Transverse colon (tissue), 4 donors: ENCODE results near the gene CHRNA9. TPM values are rescaled to one million over a fixed set of nuclear protein-coding genes. Genes with fewer than 3 reads are reported as not detected.

ENCODE experiments used
- DNase-seq: peaks from one replicate; pipeline ENCODE4 v3.0.0-alpha.2; 2019
- H3K27ac ChIP-seq, 4 donors: fragments of 200-600 bp; sonication (generic); 2 replicates each; pipeline ENCODE4 v1.5.1; 2016 to 2018; ENCODE audit warnings: inconsistent platforms in 4 of 4
- H3K27me3 ChIP-seq: fragments of 200-600 bp; sonication (generic); 2 replicates; pipeline ENCODE4 v1.5.1; 2017; ENCODE audit warnings: inconsistent platforms
- H3K36me3 ChIP-seq, 4 donors: fragments of 200-600 bp; sonication (generic); 2 replicates each; pipeline ENCODE4 v1.5.1; 2017 to 2019; ENCODE audit warnings: inconsistent platforms in 4 of 4
- H3K4me1 ChIP-seq, 4 donors: fragments of 200-600 bp; sonication (generic); 2 replicates each; pipeline ENCODE4 v1.5.1; 2017 to 2020; ENCODE audit warnings: inconsistent platforms in 4 of 4
- H3K4me3 ChIP-seq, 4 donors: fragments of 200-600 bp; sonication (generic); 1 replicate in 1 of 4; 2 replicates in 3 of 4; pipeline versions ENCODE4 v1.5.1 to v1.6.1; 2017 to 2019; ENCODE audit warnings: inconsistent platforms in 4 of 4
- H3K9me3 ChIP-seq, 2 donors: fragments of 200-600 bp; sonication (generic); 2 replicates each; pipeline ENCODE4 v1.5.1; 2017 to 2019; ENCODE audit warnings: inconsistent platforms in 2 of 2
- CTCF ChIP-seq, 5 experiments: fragments of 200-600 bp in 3 of 5; fragments of 450-650 bp in 2 of 5; sonication (generic) in 3 of 5; IDR thresholded peaks; 1 replicate in 2 of 5; 2 replicates in 3 of 5; pipeline ENCODE4 v1.5.1; 2016 to 2017; ENCODE audit warnings: antibody characterized with exemption in 5 of 5, inconsistent platforms in 3 of 5, mild to moderate bottlenecking in 2 of 5, moderate library complexity in 1 of 5
- EP300 ChIP-seq: sonication (generic); formaldehyde crosslinking; IDR thresholded peaks from one replicate; pipeline ENCODE4 v1.6.1; 2017; ENCODE audit warnings: antibody characterized with exemption, low read depth
- POLR2A ChIP-seq: fragments of 450-650 bp; IDR thresholded peaks from one replicate; pipeline ENCODE4 v1.6.1; 2016; ENCODE audit warnings: antibody characterized with exemption, mild to moderate bottlenecking, moderate library complexity
- POLR2AphosphoS5 ChIP-seq, 3 donors: sonication (generic); formaldehyde crosslinking; IDR thresholded peaks; one replicate each; pipeline ENCODE4 v1.6.1; 2016; ENCODE audit warnings: antibody characterized with exemption in 3 of 3
- WGBS, 2 donors: methylation state at CpG; one replicate each; pipeline ENCODE4 v1.1.5; 2018; ENCODE audit warnings: low coverage in 1 of 2; 5-methylcytosine and 5-hydroxymethylcytosine counted together
- in situ Hi-C, 4 donors: fragments of 200-750 bp; cut with MboI; loops; one replicate each; pipeline versions ENCODE4 v1.15.0 to v1.15.1; 2017; ENCODE audit warnings: low sequenced_read_pairs in 3 of 4, low pct_ligation_motif_present in 1 of 4, low pct_unique_long_range_greater_than_20kb in 1 of 4
- intact Hi-C: fragments of 100-400 bp; cut with DNase I; formaldehyde crosslinking; loops from one replicate; pipeline ENCODE4 v1.15.1; 2023; ENCODE audit warnings: low total_unique reads
- total RNA-seq, 4 donors: library from RNA; depleted of rRNA; stranded (reverse); fragments of >200 nt; gene quantifications; one replicate each; pipeline ENCODE4 v1.1.0, GENCODE V29; 2016

CHRNA9 gene
- total RNA-seq, 4 donors from 2014 or later = not detected

GRCh38 chr4:40314951-40315350, 20.2 kb upstream of the CHRNA9 start:
- TF ChIP-seq POLR2AphosphoS5 (IDR thresholded peaks at IDR 0.05) (peak in 1 of 3 donors; percentile 14), EP300 (no peak), CTCF (IDR thresholded peaks at IDR 0.05) (no peak), POLR2A (no peak)
- H3K36me3 ChIP-seq = no peaks in the 10 kb centered on the region
- no peak overlapping the region for H3K4me3 ChIP-seq
- in situ Hi-C loops = loop anchor here (5.0 to 25.0 kb wide), 6 partner anchors 153 to 260 kb away; partner anchors contain the start of gene N4BP2 (in 2 of the 4)
- DNase-seq = no peak
- no peaks in the 10 kb centered on the region for H3K9me3 ChIP-seq
- no peak overlapping the region for H3K27ac ChIP-seq
- WGBS, 2 donors = 60 to 80% methylated on average over 5 of the region's 5 CpGs
- peaks cover 0 to 25% (median 13%) of the 10 kb centered on the region in 4 donors for H3K4me1 ChIP-seq
- intact Hi-C loops = no loop called here
- H3K27me3 ChIP-seq = no peaks in the 10 kb centered on the region

GRCh38 chr4:40316333-40316781, 18.8 kb upstream of the CHRNA9 start:
- no peak for TF ChIP-seq EP300
- Histone ChIP-seq H3K27ac (peak overlapping the region; percentile 65 to 78 (median 71)), H3K27me3 (no peaks in the 10 kb centered on the region), H3K4me3 (peak overlapping the region in 1 of 4 donors; percentile 42), H3K36me3 (no peaks in the 10 kb centered on the region), H3K4me1 (peaks cover 0 to 25% (median 13%) of the 10 kb centered on the region in 4 donors), H3K9me3 (no peaks in the 10 kb centered on the region)
- no peak for DNase-seq
- 12 to 22% methylated on average over 2 to 3 of the region's 3 CpGs for WGBS, 2 donors
- intact Hi-C loops = no loop called here
- in situ Hi-C loops = loop anchor here in 3 of 4 donors (10.0 to 25.0 kb wide), 4 partner anchors 154 to 262 kb away; partner anchors contain the start of gene N4BP2 (in 2 of the 3)

DNA sequence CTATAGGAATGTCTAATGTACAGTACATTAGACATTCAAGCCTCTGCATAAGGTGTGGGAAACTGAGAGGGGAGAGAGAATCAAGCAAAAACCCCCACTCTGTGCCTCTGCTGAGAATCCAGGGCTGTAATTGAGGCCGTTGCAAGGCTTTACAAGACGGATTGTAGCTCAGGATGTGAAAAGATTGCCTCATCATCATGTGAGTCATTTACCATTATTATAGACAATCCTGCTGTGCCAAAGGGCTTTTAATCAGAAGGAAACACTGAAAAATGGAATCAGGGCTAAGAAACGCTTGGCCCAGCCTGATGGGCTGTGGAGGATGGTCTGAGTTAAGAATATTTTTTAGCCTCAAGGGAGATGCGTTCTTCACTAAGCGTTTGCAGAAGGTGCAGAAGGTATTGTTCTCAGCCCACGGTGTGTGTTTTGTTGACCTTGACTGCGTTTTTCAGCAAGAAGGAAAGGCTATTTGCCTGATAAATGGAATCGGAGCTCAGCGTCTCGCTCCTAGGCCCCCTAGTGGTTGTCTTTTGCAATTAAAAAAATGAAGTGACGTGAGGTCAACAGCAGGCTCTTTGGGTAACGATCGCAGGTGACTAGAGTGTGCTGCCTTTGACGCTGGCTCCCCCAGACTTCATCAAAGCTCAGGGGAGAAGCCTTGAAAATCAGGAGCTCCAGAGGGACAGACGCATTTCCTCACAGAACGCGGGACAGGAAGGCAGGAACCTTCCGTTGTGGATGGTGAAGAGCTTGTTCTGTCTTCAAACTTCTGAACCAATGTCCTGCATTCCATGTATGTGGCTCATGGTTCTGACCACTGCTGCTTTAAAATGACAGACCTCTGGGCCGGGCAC, 18.1 kb upstream of the CHRNA9 start:
- Histone ChIP-seq H3K36me3 (no peaks in the 10 kb centered on the region), H3K4me1 (peaks cover 0 to 22% (median 12%) of the 10 kb centered on the region in 4 donors), H3K27ac (peak overlapping the region; percentile 65 to 78 (median 71)), H3K27me3 (no peaks in the 10 kb centered on the region), H3K4me3 (peak overlapping the region in 2 of 4 donors; percentile 7 to 42), H3K9me3 (no peaks in the 10 kb centered on the region)
- in situ Hi-C loops = loop anchor here in 3 of 4 donors (10.0 to 25.0 kb wide), 4 partner anchors 155 to 262 kb away; partner anchors contain the start of gene N4BP2 (in 2 of the 3)
- TF ChIP-seq CTCF (IDR thresholded peaks at IDR 0.05) (peak; percentile 77 to 88 (median 85)), POLR2AphosphoS5 (IDR thresholded peaks at IDR 0.05) (peak in 1 of 3 donors; percentile 33), POLR2A (no peak)
- intact Hi-C loops = no loop called here
- WGBS, 2 donors = 0 to 7% methylated on average over 6 to 19 of the region's 19 CpGs
- peak; percentile 65 for DNase-seq

DNA sequence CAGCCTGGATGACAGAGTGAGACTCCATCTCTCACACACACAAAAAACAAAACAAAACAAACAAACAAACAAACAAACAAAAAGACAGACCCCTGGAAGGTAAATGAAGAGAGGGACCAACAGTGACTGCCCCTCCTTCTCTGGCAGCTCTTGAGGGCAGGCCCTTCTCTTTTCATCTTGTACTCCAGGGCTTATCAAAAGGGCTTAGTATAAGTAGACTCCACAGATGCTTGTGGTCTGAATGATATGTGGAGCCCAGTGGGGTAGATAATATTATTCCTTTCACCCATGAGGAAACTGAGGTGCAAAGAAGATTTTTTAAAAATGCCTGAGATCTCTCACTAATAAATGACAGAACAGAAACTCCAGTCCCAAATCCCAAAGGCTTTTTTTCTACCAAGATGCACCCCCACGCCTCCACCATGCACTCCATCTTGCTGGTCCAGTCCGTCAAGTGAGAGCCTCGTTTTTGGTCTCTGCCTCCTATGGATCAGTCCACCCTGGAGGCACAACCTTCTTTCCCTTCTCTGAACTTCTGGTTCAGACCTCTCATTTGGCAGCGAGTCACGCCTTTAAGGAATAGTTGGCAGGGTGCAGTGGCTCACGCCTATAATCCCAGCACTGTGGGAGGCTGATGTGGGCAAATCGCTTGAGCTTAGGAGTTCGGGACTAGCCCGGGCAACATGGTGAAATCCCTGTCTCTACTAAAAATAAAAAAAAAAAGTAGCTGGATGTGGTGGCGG, 17.0 kb upstream of the CHRNA9 start:
- WGBS, 2 donors = 40 to 88% methylated on average over 2 to 10 of the region's 10 CpGs
- in situ Hi-C loops = loop anchor here in 3 of 4 donors (10.0 to 25.0 kb wide), 4 partner anchors 156 to 263 kb away; partner anchors contain the start of gene N4BP2 (in 2 of the 3)

More for the DNA sequence above, 17.0 kb upstream of the CHRNA9 start:
- Histone ChIP-seq H3K36me3 (no peaks in the 10 kb centered on the region), H3K4me1 (peaks cover 0 to 22% (median 11%) of the 10 kb centered on the region in 4 donors), H3K4me3 (no peak overlapping the region), H3K27me3 (no peaks in the 10 kb centered on the region), H3K27ac (no peak overlapping the region), H3K9me3 (no peaks in the 10 kb centered on the region)
- DNase-seq = no peak
- no peak for TF ChIP-seq EP300
- no peak for TF ChIP-seq POLR2AphosphoS5 (IDR thresholded peaks at IDR 0.05)
- TF ChIP-seq POLR2A = no peak
- TF ChIP-seq CTCF (IDR thresholded peaks at IDR 0.05) = no peak
- intact Hi-C loops = no loop called here
